PFSK-1 (cell line): ENCODE data around the gene EIF4E2.

ENCODE experiments used
- POLR2AphosphoS5 ChIP-seq: IDR thresholded peaks from 2 replicates; pipeline ENCODE4 v1.6.1; 2012; ENCODE audit warnings: low read depth, mild to moderate bottlenecking, control low read depth, low read length, moderate library complexity
- REST ChIP-seq, 2 experiments: IDR thresholded peaks; 2 replicates each; pipeline versions ENCODE4 v1.6.1 to v1.8.0; 2011 to 2012; ENCODE audit warnings: low read depth in 2 of 2, low read length in 2 of 2, control low read depth in 1 of 2, inconsistent platforms in 1 of 2, mild to moderate bottlenecking in 1 of 2, moderate library complexity in 1 of 2; ENCODE audit not compliant: insufficient read depth in 1 of 2
- TAF1 ChIP-seq: IDR thresholded peaks from 2 replicates; pipeline ENCODE4 v1.6.1; 2012; ENCODE audit warnings: low read length, control low read depth, borderline replicate concordance; ENCODE audit not compliant: insufficient read depth

GRCh38 chr2:232541961-232542714, 8.4 kb upstream of the EIF4E2 start:
- TF ChIP-seq POLR2AphosphoS5 (no peak), REST (IDR thresholded peaks at IDR 0.05; ENCODE audit: insufficient read depth in 1 of 2, low read depth in 2 of 2, low read length in 2 of 2) (no peak), TAF1 (no peak)
